Hematopoietic multipotent progenitor cell treated with erythropoietin and hydrocortisone succinate and interleukin-3 and kit ligand, for 4 days (in vitro differentiated cells): ENCODE data around the gene STK26.
A peak's percentile ranks its signal among the peaks of the same experiment; 100 is the strongest.
"Not testable (repeated sequence)": the region's sequence is repeated elsewhere in the genome, so short reads cannot be mapped to it uniquely, and the experiment has no call there.

Experiments used
- DNase-seq: peaks from one replicate; pipeline ENCODE4 v3.0.0-alpha.2; 2015

The STK26 gene

GRCh38 chrX:132022967-132023895 lies at the start of gene STK26:
STK26 (plus strand) TSS chrX:132023302; CDS start chrX:132023618, 316 bp downstream.
- peak; percentile 93 for DNase-seq

DNA sequence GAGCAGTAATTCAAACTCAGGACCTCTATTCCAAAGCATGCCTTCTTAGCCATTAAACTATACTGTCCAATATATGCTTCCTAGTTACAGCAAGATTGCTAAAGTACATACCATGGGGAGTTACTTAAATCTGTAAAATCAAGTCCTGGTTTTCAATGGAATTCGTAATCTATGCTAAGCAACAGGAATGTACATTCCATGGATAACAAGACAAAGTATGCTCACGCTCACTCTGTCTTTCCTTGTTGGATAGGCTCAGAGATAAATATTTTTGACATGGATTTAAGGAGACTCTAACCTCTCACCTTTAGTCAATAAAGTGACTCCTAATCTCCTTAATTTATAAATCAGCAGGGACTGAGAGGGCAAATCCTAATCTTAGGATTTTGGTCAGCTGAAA lies 47.3 kb upstream of the STK26 start:
- DNase-seq: no peak

GRCh38 chrX:131977619-131978018 lies 45.5 kb upstream of the STK26 start:
- DNase-seq: no peak

DNA sequence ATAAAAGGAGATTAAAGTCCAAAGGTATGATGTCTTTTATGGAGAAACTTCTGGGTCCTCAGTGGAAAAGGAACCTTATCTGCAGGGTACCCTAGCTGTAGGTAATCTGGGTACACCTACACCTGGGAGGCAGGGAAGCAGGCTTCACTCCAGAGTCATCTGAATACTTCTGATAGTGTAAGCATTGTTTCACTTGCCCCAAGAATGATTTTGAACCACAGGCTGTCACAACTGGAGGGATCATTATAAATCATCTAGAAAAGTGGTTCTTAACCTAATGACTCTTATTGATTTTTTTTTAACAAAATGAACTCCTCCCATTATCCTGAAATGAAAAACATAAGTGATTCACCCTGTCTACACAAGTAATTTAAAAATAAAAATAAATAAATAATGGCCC lies 44.0 kb upstream of the STK26 start:
- no peak for DNase-seq

- DNase-seq: peak; percentile 45
Measured at GRCh38 chrX:131985526-131986049, 37.5 kb upstream of the STK26 start.

- peak; percentile 87 for DNase-seq
Measured at GRCh38 chrX:131987252-131987651, 35.9 kb upstream of the STK26 start.

DNA sequence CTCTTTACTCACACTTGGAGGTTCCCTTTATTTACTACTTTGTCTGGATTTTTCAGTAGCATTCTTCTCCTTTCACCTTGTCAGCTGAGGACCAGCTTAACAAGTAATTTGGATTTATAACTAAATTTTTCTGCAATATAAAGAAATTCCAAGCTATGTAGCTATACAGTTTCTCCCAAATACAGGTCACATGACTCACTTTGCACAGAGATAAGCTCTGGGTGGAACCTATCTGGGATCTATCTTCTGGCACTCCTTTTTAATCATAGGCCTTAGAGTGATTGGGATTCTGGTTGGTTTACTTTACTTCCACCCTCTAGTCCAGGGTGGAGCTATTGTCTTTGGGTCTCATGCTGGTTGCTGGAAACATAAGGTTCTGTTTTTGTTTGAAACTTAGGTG lies 34.9 kb upstream of the STK26 start:
- DNase-seq: peak; percentile 13

- no peak for DNase-seq
Measured at GRCh38 chrX:132001127-132001526, 22.0 kb upstream of the STK26 start.

DNA sequence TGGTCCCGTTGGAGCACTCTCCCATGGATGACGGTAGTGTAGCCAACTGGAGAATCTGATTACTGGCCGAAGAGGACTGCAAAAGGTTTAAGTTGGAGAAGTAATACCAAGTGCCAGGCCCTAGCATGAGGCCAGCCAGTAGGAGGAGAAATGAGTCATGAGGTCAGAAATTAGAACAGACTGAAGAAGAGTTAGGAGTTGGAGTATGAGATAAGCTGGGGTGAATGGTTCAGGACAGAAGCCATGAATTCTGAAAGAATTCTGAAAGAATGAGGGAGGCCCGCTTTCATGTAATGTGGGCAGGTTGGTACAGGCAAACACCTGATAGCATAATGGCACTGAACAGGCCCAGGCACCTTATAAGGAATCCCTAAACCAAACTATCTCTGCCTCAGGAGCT lies 18.4 kb upstream of the STK26 start:
- DNase-seq: peak; percentile 32

DNA sequence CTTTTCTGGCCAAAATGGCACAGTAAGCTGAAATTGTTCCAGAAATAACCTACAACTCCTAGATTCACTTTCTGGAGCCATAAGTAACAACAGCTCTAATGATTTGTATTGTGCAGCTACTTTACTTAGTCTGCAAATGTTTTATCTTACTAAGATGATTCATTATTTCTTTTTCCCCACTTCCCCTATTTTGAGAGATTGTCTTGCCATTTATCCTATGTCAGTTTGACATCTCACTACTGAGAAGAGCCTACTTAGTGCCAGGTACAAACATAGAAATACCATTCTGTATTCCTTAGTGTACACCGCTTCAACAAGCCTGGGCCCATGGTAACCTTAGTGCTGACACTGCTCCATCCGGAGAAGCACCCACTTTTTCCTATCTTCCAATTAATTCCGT lies 13.8 kb upstream of the STK26 start:
- DNase-seq: peak; percentile 41

DNA sequence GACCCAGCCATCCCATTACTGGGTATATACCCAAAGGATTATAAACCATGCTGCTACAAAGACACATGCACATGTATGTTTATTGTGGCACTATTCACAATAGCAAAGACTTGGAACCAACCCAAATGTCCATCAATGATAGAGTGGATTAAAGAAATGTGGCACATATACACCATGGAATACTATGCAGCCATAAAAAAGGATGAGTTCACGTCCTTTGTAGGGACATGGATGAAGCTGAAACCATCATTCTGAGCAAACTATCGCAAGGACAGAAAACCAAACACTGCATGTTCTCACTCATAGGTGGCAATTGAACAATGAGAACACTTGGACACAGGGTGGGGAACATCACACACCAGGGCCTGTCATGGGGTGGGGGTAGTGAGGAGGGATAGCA lies 12.9 kb upstream of the STK26 start:
- not testable (repeated sequence) for DNase-seq

GRCh38 chrX:132015875-132016274 lies 7.2 kb upstream of the STK26 start:
- peak; percentile 13 for DNase-seq

DNA sequence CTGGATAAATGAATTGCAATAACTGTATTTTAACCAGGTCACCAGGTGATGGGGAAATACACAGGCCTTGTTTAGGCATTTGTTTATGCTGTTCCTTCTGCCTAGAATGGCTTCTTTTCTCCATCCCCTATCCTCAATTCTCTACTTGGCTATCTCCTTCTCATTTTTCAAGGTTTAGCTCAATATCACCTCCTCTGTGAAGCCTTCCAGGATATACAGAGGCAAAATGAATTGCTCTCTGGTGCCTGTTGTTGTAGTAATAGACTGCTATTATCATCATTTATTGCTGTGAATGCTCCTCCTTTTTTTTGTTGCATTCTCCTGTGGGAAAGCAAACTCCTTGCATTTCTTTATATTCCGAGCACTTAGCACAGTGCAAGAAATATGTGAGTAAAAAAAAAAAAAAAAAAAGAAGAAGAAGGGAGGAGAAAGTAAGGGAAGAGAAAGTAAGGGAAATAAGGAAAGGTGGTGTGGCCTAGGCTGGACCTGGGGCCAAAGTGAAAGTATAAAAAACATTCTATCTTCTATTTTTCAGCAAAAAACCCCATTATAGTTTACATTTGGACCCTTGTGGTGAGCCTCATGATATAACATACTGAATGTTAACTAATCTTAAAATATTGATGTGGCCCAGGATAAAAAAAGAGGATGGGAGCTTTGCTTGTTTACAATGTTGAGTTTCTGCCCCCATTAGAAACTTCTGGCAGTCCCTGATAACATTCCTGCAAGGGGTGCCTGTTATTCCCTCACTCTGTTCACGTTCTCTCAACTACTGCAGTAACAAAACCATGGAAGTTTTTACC lies 6.3 kb upstream of the STK26 start:
- DNase-seq: no peak

DNA sequence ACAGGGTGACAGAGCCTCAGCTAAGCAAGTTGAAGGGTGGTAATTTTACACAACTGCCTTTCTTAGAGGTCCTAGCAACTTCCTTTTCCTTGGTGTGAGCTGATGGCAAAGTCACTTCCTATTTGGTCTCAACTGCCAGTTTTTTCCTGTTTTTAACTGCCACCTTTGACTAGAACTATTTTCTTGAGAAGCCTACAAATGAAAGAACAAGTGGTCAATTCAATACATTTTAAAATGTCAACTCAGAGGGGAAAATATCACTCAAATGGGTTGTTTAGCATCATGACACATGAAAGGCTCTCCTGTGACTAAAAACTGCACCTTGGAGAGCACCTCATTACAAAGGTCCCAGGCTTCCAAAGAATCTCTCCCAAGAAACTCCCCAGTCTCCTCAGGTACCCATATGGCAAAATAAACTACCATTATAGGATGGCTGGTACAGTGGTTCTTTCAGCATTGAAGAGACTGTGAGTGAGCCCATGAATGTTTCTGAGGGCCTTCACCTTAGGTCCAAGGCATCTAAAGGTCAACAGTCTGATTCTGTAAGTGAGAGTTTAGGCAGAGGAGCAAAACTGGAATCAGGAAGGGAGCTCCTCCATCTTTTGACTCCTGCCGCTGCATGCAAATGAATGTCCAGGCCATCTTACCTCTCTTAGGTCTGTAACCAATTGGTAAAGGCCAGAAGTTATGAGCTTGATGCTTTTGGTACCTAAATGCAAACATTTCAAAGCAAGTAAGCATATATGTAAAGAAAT lies 5.5 kb upstream of the STK26 start:
- peak; percentile 65 for DNase-seq

DNA sequence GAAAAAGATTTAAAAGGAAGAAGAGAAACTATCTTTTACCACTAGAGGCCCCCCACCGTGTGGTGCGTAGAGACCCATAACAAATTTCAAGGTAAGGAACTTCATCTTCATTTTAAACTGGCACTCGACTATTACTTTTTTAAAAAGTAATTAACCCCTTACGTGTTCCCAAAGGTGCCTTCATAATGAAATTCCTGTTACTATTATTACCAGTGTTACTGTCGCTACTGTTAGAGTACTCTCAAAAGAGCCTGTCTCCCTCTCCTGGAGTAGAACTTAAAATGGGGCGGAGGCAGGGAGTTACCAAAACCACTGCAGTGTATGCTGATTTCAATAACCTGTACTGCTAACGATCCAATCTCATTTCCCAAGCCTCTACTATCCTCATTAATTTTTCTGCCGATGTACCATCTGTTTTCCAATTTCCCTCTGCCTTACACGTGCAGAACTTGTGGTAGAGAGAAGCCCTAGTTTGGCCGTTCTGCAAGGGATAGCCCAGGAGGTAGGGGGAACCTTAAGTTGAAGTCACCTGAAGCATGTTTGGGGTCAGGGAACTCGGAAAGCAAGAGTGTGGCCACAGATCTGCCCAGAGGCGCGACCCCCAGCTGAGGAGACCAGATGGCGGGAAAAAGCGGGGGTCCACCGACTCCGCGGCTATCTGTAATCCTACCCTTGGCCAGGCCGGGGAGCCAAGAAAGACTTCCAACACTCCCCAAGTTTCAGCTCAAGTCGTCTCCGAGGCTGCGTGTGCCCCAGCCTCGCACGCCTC lies 720 bp upstream of the STK26 start:
- DNase-seq: peak; percentile 66

GRCh38 chrX:132023896-132024386 lies 839 bp downstream of the STK26 start:
- peak; percentile 68 for DNase-seq

GRCh38 chrX:132025041-132025440 lies 1.9 kb downstream of the STK26 start:
- DNase-seq: peak; percentile 59

- DNase-seq: no peak
Measured at GRCh38 chrX:132030264-132030663, 7.2 kb downstream of the STK26 start.

DNA sequence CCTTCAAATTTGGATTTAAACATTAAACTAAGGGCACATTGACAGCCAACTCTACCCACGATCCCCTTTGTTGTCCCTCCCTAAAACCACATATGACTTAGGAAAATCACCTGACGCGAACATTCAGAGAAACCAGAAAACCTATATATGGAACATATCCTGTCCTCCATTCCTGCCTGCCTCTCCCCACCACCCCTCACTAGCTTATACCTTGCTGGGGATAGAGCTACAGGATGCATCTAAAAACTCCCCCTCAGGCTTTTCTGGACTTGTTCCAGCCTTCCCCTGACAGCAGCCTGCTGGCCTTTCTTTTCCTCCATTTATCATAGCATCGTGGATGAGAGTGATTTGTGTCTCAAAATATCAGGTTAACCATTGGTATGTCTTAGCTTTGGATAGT lies 8.8 kb downstream of the STK26 start:
- DNase-seq: no peak

DNA sequence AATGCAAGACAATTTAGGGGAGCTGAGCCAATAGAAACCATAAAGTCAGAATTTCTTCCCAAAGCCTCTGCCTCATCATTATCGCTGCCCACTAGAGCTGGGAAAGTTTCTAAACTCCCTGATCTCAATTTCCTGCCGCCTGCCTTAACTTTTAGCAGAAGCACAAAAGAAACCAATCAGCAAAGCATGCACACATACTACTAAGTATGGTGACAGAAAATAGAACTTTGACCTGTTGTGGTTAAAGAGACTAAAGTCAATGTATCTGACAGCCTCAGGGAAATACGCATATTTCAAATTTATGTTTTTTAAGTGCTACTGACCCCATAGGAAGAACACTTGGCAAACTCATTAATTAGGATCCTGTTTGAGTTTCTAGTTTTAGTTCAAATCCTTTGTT lies 10.1 kb downstream of the STK26 start:
- DNase-seq: no peak

DNA sequence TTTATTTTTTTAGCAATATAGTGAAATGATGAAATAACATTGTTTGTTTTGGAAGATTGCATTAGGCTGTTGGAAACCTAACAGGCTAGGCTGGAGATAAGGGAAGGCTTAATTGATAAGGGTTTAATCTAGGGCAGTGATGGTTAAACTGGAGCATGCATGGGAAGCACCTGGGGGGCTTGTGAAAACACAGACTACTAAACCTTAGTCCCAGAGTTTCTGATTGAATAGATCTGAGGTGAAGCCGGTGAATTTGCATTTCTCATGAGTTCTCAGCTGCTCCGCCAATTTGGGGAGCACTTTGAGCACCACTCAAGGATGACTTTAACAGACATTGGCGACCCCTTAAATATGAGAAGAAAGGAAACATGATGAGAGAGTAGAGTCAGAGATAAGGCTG lies 11.5 kb downstream of the STK26 start:
- DNase-seq: no peak

DNA sequence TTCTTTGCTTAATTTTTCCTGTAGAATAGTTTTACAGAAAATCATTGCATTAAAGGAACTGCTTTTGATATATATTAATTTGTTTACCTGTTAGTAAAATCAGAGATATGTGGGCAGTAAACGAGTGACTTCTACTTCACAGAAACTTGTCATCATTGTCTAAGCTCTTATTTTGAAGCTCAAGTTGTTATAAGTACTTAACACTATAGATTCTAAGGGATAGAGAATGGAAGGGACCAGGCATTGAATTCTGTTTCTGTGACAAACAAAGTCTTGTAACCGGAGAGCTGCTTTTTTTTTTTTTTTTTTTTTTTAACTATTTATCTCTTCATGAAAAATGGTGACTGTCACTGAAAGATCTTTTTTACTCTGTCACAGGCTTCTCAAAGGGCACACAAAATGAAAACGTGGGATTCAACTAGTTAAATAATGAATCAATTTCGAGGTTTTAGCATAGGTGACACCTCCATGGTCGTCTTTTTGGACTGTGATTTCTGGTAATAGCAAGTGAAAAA lies 14.4 kb downstream of the STK26 start:
- no peak for DNase-seq
